NCI-H2171 (cell line): ENCODE data around the gene PRRC1.

Experiments
- DNase-seq: peaks from one replicate; lab custom pipeline; 2025; lab: John Stamatoyannopoulos, UW

The PRRC1 gene

DNA sequence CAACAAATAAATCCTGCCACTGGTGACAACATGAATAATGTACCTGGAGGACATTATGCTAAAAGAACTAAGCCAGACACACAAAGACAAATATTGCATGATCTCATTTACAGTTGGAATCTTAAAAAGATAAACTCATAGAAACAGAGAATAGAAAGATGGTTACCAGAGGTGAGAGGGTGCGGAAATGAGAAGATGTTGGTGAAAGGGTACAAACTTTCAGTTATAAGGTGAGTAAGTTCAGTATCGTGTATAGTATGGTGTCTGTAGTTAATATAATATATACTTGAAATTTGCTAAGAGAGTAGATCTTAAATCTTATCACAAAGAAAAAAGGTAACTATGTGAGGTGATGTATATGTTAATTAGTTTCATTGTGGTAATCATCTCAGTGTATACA is 63.3 kb downstream of the PRRC1 start:
- no peak for DNase-seq

DNA sequence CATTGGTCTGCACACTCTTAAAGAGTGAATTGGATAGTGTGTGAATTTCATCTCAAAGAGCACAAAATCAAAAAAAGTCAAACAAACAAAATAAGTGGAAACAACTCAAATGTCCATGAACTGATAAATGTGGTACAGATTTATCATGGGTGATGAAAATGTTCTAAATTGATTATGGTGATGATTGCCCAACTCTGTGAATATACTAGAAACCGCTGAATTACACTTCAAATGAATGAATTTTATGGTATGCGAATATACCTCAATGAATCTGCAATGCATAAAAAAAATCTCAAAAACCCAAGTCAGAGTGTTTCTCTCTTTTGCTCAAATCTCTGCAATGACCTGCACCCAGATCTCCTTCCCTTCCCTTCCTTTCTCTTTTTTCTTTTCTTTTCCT is 64.0 kb downstream of the PRRC1 start:
- DNase-seq: no peak

DNA sequence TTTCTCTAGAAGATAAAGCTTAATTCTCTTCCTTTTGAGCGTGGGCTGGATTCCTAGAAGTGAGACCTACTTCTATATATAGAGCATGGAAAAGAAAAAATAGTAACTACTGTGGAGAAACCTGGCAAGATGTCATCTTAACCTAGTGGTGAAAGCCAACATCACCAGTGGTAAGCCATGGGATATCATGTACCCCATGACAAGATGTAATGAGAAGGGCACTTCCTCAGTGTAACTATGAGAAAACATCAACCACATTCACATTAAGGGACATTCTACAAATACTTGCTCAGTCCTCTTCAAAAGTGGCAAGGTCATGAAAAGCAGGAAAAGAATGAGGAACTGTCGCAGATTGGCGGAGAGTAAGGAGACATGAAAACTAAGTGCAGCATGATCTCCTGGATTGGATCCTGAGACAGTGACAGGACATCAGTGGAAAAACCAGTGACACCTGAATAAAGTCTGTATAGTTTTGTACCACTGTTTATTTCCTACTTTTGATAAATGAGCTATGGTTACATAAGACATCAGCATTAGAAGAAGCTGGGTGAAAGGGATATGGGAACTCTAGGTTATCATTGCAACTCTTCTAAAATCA is 65.4 kb downstream of the PRRC1 start:
- DNase-seq: no peak

DNA sequence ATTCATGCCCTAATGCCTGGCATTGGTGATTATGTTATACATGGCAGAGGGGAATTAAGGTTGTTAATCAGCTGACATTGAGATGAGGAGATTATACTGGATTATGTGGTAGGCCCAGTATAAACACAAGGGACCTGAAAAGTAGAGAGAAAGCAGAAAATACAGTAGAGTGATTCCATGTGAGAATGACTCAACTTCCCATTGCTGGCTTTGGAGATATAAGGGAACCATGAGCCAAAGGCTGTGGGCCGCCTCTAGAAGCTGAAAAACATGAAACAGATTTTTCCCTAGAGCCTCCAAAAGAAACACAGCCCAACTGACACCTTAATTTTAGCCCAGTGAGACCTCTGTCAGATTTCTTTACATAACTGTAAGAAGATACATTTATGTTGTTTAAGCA is 66.4 kb downstream of the PRRC1 start:
- DNase-seq: no peak

DNA sequence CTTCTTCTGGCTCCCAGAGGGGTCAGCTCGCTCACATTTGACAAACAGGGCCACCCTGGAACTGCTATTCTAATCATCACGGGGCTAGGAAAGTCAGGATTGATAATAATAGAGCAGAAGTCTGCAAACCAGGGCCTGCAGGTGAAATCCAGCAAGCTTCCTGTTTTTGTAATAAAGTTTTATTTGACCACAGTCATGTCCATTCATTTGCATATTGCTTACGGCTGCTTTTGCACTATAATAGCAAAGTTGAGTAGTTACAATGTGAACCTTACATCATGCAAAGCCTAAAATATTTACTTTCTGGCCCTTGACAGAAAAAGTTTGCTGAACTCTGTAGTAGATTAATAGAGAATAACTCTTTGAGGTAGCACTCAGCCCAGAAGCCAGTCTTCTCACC is 68.2 kb downstream of the PRRC1 start:
- no peak for DNase-seq

DNA sequence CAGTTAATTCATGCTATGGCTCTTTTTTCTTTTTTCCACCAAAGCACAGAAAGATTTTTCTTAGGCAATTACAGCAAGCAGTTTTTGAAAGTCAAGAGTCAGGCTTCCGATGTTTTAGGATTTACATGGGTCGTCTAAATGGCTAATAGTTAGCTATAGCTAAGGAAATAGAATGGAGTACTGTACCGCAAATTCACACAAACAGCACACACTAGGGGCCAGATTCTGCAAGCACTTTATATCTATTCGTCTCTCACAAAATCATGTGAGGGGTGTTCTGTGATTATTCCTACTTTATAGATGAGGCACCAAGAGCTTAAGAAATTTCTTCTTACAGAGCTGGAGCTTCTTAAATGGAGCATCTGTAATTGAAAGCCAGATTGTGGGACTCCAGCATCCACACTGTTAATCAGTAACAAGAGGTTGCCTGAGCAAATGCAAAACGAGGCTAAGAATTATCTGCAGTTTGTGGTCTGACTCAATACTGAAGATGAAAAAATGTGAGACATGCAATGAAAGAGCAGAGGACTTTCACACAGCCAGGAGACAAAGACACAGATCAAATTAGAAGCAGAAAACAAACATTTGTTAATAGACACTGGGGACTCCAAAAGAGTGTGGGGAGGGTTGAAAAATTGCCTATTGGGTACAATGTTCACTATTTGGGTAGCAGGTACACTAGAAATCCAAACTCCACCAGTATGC is 68.8 kb downstream of the PRRC1 start:
- no peak for DNase-seq

DNA sequence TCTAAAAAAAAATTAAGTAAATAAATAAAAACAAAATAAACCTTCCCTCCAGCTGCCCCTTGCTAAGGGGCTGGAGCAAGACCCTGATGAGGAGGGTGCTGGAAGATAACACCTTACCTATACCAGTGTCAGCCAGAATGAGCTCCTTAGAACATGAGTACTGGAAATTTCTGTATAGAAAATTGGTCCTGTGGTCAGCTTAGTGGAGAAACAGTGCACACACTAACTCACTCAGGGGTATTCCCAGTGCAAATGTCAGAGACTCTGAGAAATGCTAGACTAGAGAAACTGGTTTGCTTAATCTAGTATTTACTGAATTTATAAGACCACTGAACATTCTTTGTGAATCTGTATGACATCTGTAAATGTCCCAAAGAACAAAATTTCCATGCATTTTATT is 69.4 kb downstream of the PRRC1 start:
- DNase-seq: no peak

DNA sequence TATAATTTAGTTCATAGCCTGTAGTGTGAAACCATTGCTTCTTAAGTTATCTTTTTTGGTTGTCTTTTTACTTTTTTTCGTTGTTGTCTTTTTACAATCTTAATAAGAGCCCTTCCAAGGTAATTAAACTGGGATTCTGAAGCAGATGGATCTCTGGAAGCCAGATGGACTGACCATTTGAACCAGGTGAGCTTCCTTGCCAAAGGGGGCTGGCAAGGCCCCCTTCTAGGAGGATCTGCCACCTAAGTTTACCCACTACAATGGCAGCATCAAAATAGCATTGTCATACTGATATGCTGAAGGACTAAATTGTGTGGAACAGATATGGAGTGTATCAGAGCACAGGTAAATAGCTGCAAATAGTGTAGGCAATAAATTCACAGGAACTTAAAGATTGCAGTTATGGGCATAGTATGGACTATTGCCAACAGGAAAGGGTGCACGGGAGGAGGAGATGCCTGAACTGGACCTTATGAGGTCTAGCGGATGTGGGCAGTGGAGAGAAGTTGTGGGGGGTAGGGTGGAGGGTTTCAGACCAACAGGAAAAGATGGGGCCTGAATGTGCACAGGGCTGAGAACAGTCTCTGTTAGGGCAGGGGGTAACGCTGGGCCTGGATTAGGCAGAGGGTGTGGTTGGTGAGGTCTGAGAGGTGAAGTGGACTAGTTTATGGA is 69.9 kb downstream of the PRRC1 start:
- no peak for DNase-seq

DNA sequence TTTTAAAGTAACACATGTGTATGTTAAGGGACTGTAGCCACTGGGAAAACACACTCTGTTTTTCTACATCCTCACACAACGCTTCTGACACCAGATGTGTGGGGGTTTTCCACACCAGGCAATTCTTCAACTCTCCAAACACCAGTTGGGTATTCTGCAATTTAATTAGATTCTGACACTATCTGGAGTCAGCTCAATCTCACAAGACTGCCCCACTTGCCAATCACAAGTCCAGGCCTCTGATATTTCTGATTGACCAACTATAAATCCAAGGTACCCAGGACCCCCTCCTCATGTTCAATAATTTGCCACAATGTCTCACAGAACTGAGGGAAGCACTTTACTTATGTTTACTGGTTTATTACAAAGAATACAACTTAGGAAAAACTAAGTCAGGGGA is 70.9 kb downstream of the PRRC1 start:
- DNase-seq: no peak

DNA sequence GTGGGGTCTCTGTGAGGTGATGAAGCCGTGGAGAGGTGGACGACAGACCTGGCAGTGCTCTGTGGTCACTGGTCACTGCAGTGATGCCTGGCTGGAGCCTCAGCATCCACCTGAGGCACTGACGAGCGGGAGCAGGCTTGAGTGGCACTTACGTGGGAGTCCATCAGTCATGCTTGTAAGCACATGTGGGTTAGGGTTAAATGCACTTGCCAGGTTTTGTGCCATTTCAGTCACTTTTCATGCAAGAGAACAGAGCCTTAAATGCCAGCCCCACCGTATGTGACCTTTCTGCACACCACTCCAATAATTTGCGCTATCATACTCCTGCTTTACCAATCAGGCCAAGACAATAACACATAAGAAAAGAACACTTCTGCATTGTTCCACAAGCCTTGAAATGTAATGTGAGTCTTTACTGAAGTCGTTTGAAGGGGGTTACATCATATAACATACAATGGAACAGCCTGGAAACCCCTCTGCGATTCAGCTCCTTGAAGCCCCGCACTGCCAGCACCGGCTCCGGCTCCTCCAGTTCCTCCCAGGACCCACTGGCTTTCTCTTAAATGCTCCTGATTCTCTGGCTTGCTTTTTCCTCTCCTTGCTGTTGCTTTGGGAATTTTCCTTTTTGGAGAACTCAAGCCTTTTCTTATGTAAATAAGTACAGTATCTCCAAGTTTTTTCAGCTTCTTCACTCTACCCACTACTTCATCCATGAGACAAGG is 72.0 kb downstream of the PRRC1 start:
- DNase-seq: no peak

DNA sequence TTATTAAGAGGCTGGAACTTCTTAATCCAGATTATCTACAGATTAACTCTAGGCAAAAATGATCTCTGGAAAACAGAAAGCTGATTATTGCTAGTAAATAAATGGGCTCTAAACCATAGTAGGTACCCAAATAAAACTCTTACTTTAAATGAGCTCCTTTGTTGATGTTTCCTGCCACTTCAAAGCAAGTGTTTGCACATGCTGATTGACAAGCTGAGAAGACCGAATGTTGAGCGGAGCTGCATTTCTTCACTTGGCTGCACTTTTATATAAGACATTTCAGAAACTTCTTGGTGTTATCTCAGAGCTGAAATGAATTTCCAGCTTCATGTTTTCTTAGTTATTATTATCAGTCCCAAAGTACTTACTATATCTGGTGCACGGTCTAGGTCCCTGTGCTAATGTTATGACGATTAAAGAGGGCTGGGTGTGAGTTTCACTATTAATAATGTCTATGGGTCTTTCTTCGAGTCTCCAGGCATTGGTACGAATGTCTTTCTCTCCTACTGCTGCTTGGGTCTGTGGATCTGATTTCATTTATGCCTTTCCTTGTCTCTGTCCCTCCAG is 72.8 kb downstream of the PRRC1 start:
- no peak for DNase-seq

DNA sequence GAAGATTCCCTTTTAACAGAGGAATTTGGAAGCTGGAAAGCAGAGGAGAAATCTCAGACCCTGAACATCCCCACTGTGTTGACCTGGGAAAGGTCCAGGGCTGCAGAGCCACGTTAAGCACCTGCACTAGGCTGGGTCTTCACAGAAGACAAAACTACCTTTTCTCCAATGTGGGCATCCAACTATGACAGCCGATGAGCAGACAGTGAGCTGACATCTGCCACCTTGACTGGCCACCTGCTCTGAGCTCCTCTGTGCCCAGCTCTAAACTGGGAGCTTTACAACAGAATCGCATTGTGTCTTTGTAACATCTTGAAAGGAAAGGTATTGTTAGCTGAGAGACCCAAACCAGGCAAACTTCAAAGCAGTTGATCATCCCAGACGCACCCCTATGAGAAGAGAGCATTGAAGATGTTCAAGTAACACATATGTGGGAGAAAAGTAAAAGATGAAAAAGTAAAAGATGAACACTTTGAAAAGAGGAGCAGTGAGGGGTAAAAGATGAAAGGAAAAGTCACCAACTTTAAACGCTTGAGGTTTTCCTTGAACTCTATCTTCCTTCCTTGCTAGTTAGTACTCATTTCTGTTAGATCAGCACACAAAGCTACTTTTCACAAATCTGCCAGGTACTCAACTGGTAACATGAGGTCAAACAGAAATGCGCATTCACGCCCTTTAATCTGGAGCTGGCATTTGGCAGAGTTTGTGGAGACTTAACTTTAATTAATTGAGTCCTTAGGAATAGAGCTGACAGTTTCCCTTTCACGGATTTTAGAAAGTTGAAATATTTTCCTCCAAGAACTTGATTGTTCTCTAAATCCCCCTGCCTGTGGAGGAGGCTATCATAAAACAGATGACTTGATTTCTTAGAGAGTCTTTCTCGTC is 78.3 kb downstream of the PRRC1 start:
- no peak for DNase-seq

DNA sequence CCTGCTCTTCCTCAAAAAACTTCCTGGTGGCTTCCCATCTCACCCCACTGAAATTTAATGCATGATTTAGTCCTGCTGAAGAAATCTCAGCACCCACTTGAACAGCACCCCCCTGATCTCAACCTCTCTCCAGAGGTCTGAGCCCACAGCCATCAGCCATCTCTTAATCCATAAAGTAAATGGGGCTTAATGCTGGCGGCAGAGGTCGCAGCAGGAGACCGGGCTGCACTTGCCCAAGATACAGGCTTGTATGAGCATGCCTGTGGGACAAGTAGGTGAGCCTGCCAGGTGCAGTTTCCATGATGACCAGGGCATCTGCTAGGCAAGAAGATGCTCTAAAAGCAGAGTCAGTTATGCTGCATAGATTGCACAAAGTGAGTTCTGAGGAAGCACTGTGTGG is 79.1 kb downstream of the PRRC1 start:
- no peak for DNase-seq

DNA sequence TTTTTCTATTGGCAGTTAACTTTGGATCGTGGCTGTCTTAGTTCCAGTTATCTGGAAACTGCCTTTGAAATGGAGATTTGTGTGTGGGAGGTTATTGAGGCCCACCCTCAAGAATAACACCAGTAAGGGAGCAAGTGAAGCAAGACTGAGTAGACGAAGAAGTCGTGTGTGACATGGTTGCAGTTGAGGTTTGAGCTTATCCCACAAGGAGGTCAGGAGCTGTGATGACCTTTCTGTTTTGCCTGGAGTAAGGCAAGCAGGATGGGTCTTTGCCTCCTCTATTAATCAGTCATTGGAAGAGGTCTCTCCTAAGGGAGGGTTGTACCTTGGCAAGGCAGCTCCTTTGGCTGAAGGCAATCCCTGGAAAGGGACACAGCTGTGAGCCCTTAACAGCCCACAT is 81.9 kb downstream of the PRRC1 start:
- DNase-seq: no peak

DNA sequence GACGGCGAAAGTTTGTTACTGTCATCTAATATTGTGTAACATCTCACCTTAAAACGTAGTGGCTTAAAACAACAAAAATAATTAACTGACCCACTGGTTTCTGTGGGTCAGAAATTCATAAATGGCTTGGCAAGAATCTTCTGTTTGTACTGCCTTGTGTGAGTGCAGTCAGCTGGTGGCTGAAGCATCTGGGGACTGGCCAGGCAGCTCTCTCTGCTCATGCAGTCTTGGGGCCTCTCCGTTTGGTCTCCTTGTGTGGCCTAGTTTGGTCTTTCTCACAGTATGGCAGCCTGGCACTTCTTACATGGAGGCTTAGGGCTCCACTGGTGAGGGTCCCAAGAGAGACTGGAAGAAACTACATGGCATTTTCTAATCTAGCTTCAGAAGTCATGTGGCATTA is 82.4 kb downstream of the PRRC1 start:
- DNase-seq: no peak

DNA sequence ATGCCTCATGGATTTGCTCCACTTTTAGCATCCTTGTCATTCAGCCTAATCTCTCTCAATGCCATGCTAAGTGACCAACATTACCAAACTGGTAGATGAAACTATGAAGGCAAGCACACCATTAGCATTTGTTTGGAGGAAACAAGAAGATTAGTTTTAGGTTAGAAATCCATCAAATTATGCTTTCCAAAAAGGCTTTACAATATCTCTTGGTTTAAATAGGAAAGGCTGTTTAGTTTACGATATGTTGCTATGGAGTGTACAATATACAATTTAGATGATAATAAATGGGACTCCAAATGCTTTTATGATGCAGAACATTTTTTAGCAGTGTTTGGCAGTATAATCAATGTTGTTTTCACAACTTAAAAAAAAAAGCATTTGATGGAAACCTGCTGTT is 83.7 kb downstream of the PRRC1 start:
- no peak for DNase-seq

DNA sequence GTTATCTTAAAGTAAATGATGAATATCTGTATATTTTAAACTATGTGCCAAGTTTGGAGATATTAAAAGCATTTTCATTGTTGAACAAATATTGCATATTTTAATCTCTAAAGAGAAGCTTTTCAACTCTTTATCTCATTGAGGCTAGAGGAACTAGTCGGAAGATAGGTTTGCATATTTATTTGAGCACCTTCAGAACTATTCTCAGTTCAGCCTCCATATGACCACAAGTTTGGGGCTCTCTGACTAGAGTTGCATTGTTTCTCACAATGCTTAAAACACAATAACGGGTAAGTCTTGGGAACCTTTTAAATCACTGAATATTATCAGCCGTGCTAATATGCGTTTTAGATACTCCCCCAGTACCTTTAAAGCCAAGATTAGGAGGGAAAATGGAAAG is 84.2 kb downstream of the PRRC1 start:
- DNase-seq: no peak

DNA sequence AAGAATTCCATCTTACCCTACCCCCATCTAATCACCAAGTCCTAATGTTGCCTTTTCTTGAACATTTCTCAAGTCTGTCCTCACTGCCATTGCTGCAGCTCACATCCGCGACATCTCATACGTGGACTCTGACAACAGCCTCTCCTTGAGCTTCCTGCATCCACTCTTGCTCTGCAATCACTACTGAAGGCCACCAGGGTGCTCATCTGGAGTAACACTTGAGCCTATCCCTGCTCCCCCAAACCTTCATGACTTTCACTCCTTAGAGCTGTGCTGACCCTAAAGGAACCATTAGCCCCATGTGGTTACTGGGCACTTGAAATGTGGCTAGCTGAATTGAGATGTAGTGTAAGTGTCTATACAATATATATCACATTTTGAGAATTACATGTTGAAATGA is 85.0 kb downstream of the PRRC1 start:
- no peak for DNase-seq

DNA sequence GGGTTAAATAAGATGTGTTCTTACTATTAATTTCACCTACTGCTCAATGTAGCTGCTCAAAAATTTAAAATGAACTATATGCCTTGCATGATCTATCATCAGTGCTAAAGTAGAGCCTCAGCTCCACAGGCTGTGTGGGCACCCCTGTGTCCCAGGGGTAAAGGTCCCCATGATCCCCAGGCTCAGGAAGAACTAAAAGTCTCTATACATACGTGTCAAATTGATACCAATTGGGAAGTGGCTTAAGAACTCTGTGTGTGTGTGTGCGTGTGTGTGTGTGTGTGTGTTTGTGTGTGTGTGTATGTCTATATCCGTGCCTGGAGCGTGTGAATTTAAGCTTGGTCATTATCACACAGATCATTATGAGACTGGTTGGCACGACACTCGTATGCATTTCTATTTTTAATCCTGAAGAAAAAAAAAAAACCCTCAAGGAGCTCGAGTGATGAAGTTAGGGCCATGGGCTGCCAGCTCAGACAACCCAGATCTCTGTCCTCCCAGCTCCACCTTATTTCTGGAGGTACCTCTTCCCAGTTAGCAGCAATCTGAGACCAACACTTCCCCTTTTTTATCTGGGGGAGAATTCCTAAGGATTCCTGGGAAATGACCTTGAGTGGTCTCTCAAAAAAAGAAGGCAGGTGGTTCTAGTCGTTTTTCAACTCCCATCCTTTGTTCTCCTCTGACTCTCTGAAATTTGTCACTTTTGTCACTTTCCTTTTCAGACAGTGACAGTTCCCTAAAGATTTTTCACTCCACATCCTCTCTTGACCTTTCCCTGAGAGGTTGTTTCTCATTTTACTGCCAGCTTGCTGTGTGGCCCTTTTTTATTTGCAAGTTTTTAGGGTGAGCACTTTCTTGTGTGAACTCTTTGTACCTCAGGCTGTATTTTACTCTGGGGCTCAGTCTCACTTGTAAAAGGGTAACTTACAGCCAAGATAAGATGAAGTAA is 85.7 kb downstream of the PRRC1 start:
- DNase-seq: no peak
